MM.1S (cell line): ENCODE results near the gene SLC2A13.

ENCODE experiments used
- DNase-seq: peaks from one replicate; pipeline ENCODE4 v3.0.0-alpha.2; 2015
- H2AFZ ChIP-seq: fragments of 300-600 bp; sonication (generic); 2 replicates; pipeline ENCODE4 v1.6.0; 2016; ENCODE audit warnings: antibody characterized with exemption, low read length
- H3F3A ChIP-seq: fragments of 300-600 bp; sonication (generic); 2 replicates; pipeline ENCODE4 v1.6.1; 2016; ENCODE audit warnings: mild to moderate bottlenecking, antibody characterized with exemption, low read length, moderate library complexity, mixed read lengths; ENCODE audit not compliant: insufficient read depth
- H3K27ac ChIP-seq: fragments of 300-600 bp; sonication (generic); 2 replicates; pipeline ENCODE4 v1.5.1; 2016; ENCODE audit warnings: mild to moderate bottlenecking, low read length
- H3K27me3 ChIP-seq: fragments of 300-600 bp; sonication (generic); replicated peaks from 2 replicates; pipeline ENCODE4 v1.6.0; 2016; ENCODE audit warnings: low read length; ENCODE audit not compliant: insufficient read depth
- H3K36me3 ChIP-seq: fragments of 300-600 bp; sonication (generic); replicated peaks from 2 replicates; pipeline ENCODE4 v1.6.1; 2016; ENCODE audit warnings: mild to moderate bottlenecking, low read length, mixed read lengths; ENCODE audit not compliant: insufficient read depth
- H3K4me1 ChIP-seq: fragments of 300-600 bp; sonication (generic); 2 replicates; pipeline ENCODE4 v1.6.1; 2016; ENCODE audit warnings: low read length, mixed read lengths
- H3K4me2 ChIP-seq: fragments of 300-600 bp; sonication (generic); 2 replicates; pipeline ENCODE4 v1.6.0; 2016; ENCODE audit warnings: low read depth, low read length
- H3K4me3 ChIP-seq: fragments of 300-600 bp; sonication (generic); 2 replicates; pipeline ENCODE4 v1.5.1; 2016; ENCODE audit warnings: low read length, mixed read lengths
- H3K79me2 ChIP-seq: fragments of 300-600 bp; sonication (generic); 2 replicates; pipeline ENCODE4 v1.6.1; 2016; ENCODE audit warnings: mixed run types, low read length, mixed read lengths
- H3K9ac ChIP-seq: fragments of 300-600 bp; sonication (generic); 2 replicates; pipeline ENCODE4 v1.6.1; 2016; ENCODE audit warnings: low read length, mixed read lengths
- H3K9me2 ChIP-seq: fragments of 300-600 bp; sonication (generic); replicated peaks from 2 replicates; pipeline ENCODE4 v1.6.1; 2016; ENCODE audit warnings: mild to moderate bottlenecking, low read length, mixed read lengths; ENCODE audit not compliant: insufficient read depth
- H3K9me3 ChIP-seq: fragments of 300-600 bp; sonication (generic); replicated peaks from 2 replicates; pipeline ENCODE4 v1.6.1; 2016; ENCODE audit warnings: mild to moderate bottlenecking, low read length, mixed read lengths; ENCODE audit not compliant: insufficient read depth
- H4K20me1 ChIP-seq: fragments of 300-600 bp; sonication (generic); 2 replicates; pipeline ENCODE4 v1.6.1; 2016; ENCODE audit warnings: mild to moderate bottlenecking, low read length, moderate library complexity, mixed read lengths; ENCODE audit not compliant: insufficient read depth
- CTCF ChIP-seq: fragments of 300-600 bp; sonication (generic); IDR thresholded peaks from 2 replicates; pipeline ENCODE4 v1.5.1; 2016; ENCODE audit warnings: antibody characterized with exemption, low read length, mixed read lengths
- EZH2 ChIP-seq: fragments of 300-600 bp; sonication (generic); optimal IDR thresholded peaks from 2 replicates; pipeline ENCODE3; 2017; ENCODE audit warnings: low read depth, mild to moderate bottlenecking, antibody characterized with exemption, low read length, mixed read lengths
- EZH2phosphoT487 ChIP-seq: fragments of 300-600 bp; sonication (generic); IDR thresholded peaks from 2 replicates; pipeline ENCODE4 v1.6.1; 2018; ENCODE audit warnings: antibody characterized with exemption, low read length

SLC2A13 gene

GRCh38 chr12:40138526-40138925 lies 32.6 kb upstream of the SLC2A13 start:
- H3K9me2 ChIP-seq: no peaks in the 10 kb centered on the region
- no peaks in the 10 kb centered on the region for H4K20me1 ChIP-seq
- no peak overlapping the region for H3K9ac ChIP-seq
- H3K79me2 ChIP-seq: no peaks in the 10 kb centered on the region
- H3F3A ChIP-seq: no peaks in the 10 kb centered on the region
- DNase-seq: no peak
- no peak overlapping the region for H3K4me2 ChIP-seq
- peaks cover 15% of the 10 kb centered on the region for H3K4me1 ChIP-seq
- H3K27ac ChIP-seq: no peak overlapping the region
- H3K9me3 ChIP-seq: no peaks in the 10 kb centered on the region
- no peaks in the 10 kb centered on the region for H3K27me3 ChIP-seq
- TF ChIP-seq EZH2 (no peak), EZH2phosphoT487 (no peak), CTCF (no peak)
- H2AFZ ChIP-seq: no peak overlapping the region
- no peak overlapping the region for H3K4me3 ChIP-seq
- no peaks in the 10 kb centered on the region for H3K36me3 ChIP-seq

- Histone ChIP-seq H4K20me1 (no peaks in the 10 kb centered on the region), H3F3A (no peaks in the 10 kb centered on the region), H3K9me2 (no peaks in the 10 kb centered on the region), H3K27me3 (no peaks in the 10 kb centered on the region), H3K4me2 (peak overlapping the region; percentile 29; the same call in 1 of the 2 replicates), H3K9me3 (no peaks in the 10 kb centered on the region), H3K4me1 (peaks cover 15% of the 10 kb centered on the region), H3K79me2 (no peaks in the 10 kb centered on the region), H3K27ac (peak overlapping the region; percentile 24; the same call in 1 of the 2 replicates), H3K4me3 (no peak overlapping the region), H3K9ac (no peak overlapping the region), H3K36me3 (no peaks in the 10 kb centered on the region), H2AFZ (peak overlapping the region; percentile 6; the same call in 1 of the 2 replicates)
- TF ChIP-seq CTCF (no peak), EZH2 (no peak), EZH2phosphoT487 (no peak)
- peak; percentile 81 for DNase-seq
These were observed 31.4 kb upstream of the SLC2A13 start for GRCh38 chr12:40137252-40137651.

- 0 out of 2 replicates have a peak overlapping the region, but pooled peaks have one; percentile 2 for H3K4me2 ChIP-seq
- no peaks in the 10 kb centered on the region for H3K27me3 ChIP-seq
- no peak overlapping the region for H3K4me3 ChIP-seq
- no peaks in the 10 kb centered on the region for H3F3A ChIP-seq
- TF ChIP-seq EZH2phosphoT487 (no peak), EZH2 (no peak), CTCF (no peak)
- no peak overlapping the region for H2AFZ ChIP-seq
- H3K36me3 ChIP-seq: no peaks in the 10 kb centered on the region
- H3K9ac ChIP-seq: no peak overlapping the region
- H3K9me3 ChIP-seq: no peaks in the 10 kb centered on the region
- peak; percentile 24 for DNase-seq
- H3K9me2 ChIP-seq: no peaks in the 10 kb centered on the region
- no peak overlapping the region for H3K27ac ChIP-seq
- no peaks in the 10 kb centered on the region for H4K20me1 ChIP-seq
- no peaks in the 10 kb centered on the region for H3K79me2 ChIP-seq
- H3K4me1 ChIP-seq: peaks cover 11% of the 10 kb centered on the region
These were observed 21.5 kb upstream of the SLC2A13 start for GRCh38 chr12:40127408-40127807.
